MM.1S (cell line): Measurements from ENCODE around the gene STAT3.

Experiments used
- EZH2 ChIP-seq: fragments of 300-600 bp; sonication (generic); optimal IDR thresholded peaks from 2 replicates; pipeline ENCODE3; 2017; ENCODE audit warnings: low read depth, mild to moderate bottlenecking, antibody characterized with exemption, low read length, mixed read lengths
- TF ChIP-seq, protein P1 (sequence below): fragments of 300-600 bp; sonication (generic); IDR thresholded peaks from 2 replicates; pipeline ENCODE4 v1.5.1; 2016; ENCODE audit warnings: antibody characterized with exemption, low read length, mixed read lengths

DNA sequence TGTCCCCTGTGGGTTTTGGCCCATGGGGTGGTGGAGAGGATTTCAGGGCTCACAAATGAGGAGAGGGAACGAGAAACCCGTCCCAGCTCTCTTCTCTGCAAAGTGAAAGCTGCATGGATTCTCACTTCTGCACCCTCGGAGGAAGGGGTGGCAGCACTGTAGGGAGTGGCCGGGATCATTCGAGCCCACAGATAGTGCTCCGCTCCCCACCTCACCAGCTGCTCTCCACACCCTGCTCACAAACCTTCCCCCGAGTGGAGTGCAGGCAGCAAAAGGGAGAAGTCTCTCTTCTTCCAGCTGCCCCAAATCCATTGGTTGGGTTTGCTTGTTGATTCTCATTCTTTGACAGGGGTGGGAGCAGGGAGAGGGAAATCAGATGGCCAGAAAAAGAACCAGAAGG, 79.8 kb downstream of the STAT3 start:
- TF ChIP-seq, protein P1, sequence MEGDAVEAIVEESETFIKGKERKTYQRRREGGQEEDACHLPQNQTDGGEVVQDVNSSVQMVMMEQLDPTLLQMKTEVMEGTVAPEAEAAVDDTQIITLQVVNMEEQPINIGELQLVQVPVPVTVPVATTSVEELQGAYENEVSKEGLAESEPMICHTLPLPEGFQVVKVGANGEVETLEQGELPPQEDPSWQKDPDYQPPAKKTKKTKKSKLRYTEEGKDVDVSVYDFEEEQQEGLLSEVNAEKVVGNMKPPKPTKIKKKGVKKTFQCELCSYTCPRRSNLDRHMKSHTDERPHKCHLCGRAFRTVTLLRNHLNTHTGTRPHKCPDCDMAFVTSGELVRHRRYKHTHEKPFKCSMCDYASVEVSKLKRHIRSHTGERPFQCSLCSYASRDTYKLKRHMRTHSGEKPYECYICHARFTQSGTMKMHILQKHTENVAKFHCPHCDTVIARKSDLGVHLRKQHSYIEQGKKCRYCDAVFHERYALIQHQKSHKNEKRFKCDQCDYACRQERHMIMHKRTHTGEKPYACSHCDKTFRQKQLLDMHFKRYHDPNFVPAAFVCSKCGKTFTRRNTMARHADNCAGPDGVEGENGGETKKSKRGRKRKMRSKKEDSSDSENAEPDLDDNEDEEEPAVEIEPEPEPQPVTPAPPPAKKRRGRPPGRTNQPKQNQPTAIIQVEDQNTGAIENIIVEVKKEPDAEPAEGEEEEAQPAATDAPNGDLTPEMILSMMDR = no peak
- TF ChIP-seq EZH2 = no peak
